Chondrocyte (in vitro differentiated cells): ENCODE results near the gene PSMD11. TPM values are rescaled to one million over a fixed set of nuclear protein-coding genes. Genes with fewer than 3 reads are reported as not detected.
A peak's percentile ranks its signal among the peaks of the same experiment; 100 is the strongest.

ENCODE experiments used
- DNase-seq: peaks from one replicate; pipeline ENCODE4 v3.0.0; 2021; ENCODE audit warnings: mixed read lengths, low spot score
- H3K27ac Mint-ChIP-seq: one replicate; pipeline ENCODE4 v1.8.0; 2021; ENCODE audit warnings: mild to moderate bottlenecking, moderate library complexity, mixed read lengths; ENCODE audit not compliant: unreplicated experiment
- H3K27me3 Mint-ChIP-seq: 2 replicates; pipeline ENCODE4 v1.8.0; 2021; ENCODE audit warnings: low read depth, mixed read lengths
- H3K36me3 Mint-ChIP-seq: 2 replicates; pipeline ENCODE4 v1.8.0; 2021; ENCODE audit warnings: low read depth, mixed read lengths
- H3K4me1 Mint-ChIP-seq: 2 replicates; pipeline ENCODE4 v1.8.0; 2021; ENCODE audit warnings: low read depth, mild to moderate bottlenecking, mixed read lengths
- H3K4me3 Mint-ChIP-seq: one replicate; pipeline ENCODE4 v1.8.0; 2021; ENCODE audit warnings: mild to moderate bottlenecking, moderate library complexity, mixed read lengths; ENCODE audit not compliant: unreplicated experiment
- H3K9me3 Mint-ChIP-seq: 2 replicates; pipeline ENCODE4 v1.8.0; 2021; ENCODE audit warnings: low read depth, mixed read lengths
- CTCF ChIP-seq: fragments of 200-600 bp; sonication (generic); IDR thresholded peaks from 2 replicates; pipeline ENCODE4 v1.5.0; 2021; ENCODE audit warnings: antibody characterized with exemption, mild to moderate bottlenecking, moderate library complexity
- total RNA-seq: library from RNA; stranded (reverse); gene quantifications from 3 replicates; pipeline ENCODE4 v1.2.1, GENCODE V29; 2021

The PSMD11 gene
- total RNA-seq, 1 donor from 2014 or later, result 80.7 TPM

- no peak overlapping the region for H3K4me3 Mint-ChIP-seq
- H3K27me3 Mint-ChIP-seq, result no peaks in the 10 kb centered on the region
- DNase-seq, result no peak
- TF ChIP-seq CTCF, result no peak
- H3K27ac Mint-ChIP-seq, result no peak overlapping the region
- peaks cover 2% of the 10 kb centered on the region for H3K4me1 Mint-ChIP-seq
- no peaks in the 10 kb centered on the region for H3K9me3 Mint-ChIP-seq
- no peaks in the 10 kb centered on the region for H3K36me3 Mint-ChIP-seq
Measured at GRCh38 chr17:32429598-32429997, 14.7 kb upstream of the PSMD11 start.

GRCh38 chr17:32440722-32441121, 3.6 kb upstream of the PSMD11 start:
- H3K27me3 Mint-ChIP-seq, result peaks cover 2% of the 10 kb centered on the region
- H3K4me1 Mint-ChIP-seq, result peaks cover 11% of the 10 kb centered on the region
- H3K9me3 Mint-ChIP-seq, result peaks cover 7% of the 10 kb centered on the region
- H3K4me3 Mint-ChIP-seq, result no peak overlapping the region
- no peak for DNase-seq
- peaks cover 1% of the 10 kb centered on the region for H3K36me3 Mint-ChIP-seq
- H3K27ac Mint-ChIP-seq, result no peak overlapping the region
- no peak for TF ChIP-seq CTCF

GRCh38 chr17:32441886-32442285, 2.4 kb upstream of the PSMD11 start:
- H3K9me3 Mint-ChIP-seq, result no peaks in the 10 kb centered on the region
- H3K27ac Mint-ChIP-seq, result no peak overlapping the region
- no peak for DNase-seq
- TF ChIP-seq CTCF, result no peak
- H3K36me3 Mint-ChIP-seq, result peaks cover under 1% of the 10 kb centered on the region
- H3K27me3 Mint-ChIP-seq, result peaks cover 2% of the 10 kb centered on the region
- peaks cover 22% of the 10 kb centered on the region for H3K4me1 Mint-ChIP-seq
- H3K4me3 Mint-ChIP-seq, result no peak overlapping the region

- DNase-seq, result no peak
- Mint-ChIP-seq H3K4me3 (peak overlapping the region; percentile 92), H3K27me3 (peaks cover 2% of the 10 kb centered on the region), H3K9me3 (no peaks in the 10 kb centered on the region), H3K4me1 (peaks cover 29% of the 10 kb centered on the region), H3K36me3 (peaks cover 7% of the 10 kb centered on the region), H3K27ac (peak overlapping the region; percentile 95)
- TF ChIP-seq CTCF, result peak; percentile 96
Measured at GRCh38 chr17:32443827-32444300, 446 bp upstream of the PSMD11 start.

GRCh38 chr17:32445074-32445415, 735 bp downstream of the PSMD11 start:
- H3K27me3 Mint-ChIP-seq, result peaks cover 2% of the 10 kb centered on the region
- no peak for DNase-seq
- no peaks in the 10 kb centered on the region for H3K9me3 Mint-ChIP-seq
- H3K4me1 Mint-ChIP-seq, result peaks cover 34% of the 10 kb centered on the region
- H3K4me3 Mint-ChIP-seq, result peak overlapping the region; percentile 92
- peak overlapping the region; percentile 95 for H3K27ac Mint-ChIP-seq
- peak; percentile 21 for TF ChIP-seq CTCF
- peaks cover 14% of the 10 kb centered on the region for H3K36me3 Mint-ChIP-seq
